Right lobe of liver (tissue), 6 donors: ENCODE measurements around the gene PTPRD. TPM values are rescaled to one million over a fixed set of nuclear protein-coding genes. Genes with fewer than 3 reads are reported as not detected.

Experiments
- ATAC-seq, 4 donors: fragments of 200-7000 bp; cut with Tn5 transposase; one replicate each; pipeline ENCODE4 v1.9.1; 2020; ENCODE audit warnings: mild to moderate bottlenecking in 4 of 4, moderate library complexity in 4 of 4
- DNase-seq, 3 donors: peaks; one replicate each; pipeline ENCODE4 v3.0.0-alpha.2; 2020
- H3K27ac ChIP-seq, 3 donors: fragments of 200-600 bp; one replicate each; pipeline ENCODE4 v1.8.0; 2022
- H3K27me3 ChIP-seq, 2 donors: fragments of 200-600 bp; one replicate each; pipeline ENCODE4 v1.8.0; 2022
- H3K36me3 ChIP-seq, 4 donors: fragments of 200-600 bp; sonication (generic) in 1 of 4; one replicate each; pipeline versions ENCODE4 v1.5.1 to v1.8.0; 2017 to 2022; ENCODE audit warnings: control low read depth in 1 of 4
- H3K4me1 ChIP-seq, 4 donors: fragments of 200-600 bp; sonication (generic) in 1 of 4; one replicate each; pipeline versions ENCODE4 v1.5.1 to v1.8.0; 2017 to 2022; ENCODE audit warnings: control low read depth in 1 of 4
- H3K4me3 ChIP-seq, 3 donors: fragments of 200-600 bp; one replicate each; pipeline ENCODE4 v1.8.0; 2022
- H3K9me3 ChIP-seq, 4 donors: fragments of 200-600 bp; sonication (generic) in 1 of 4; one replicate each; pipeline versions ENCODE4 v1.5.1 to v1.8.0; 2017 to 2022; ENCODE audit warnings: control low read depth in 1 of 4
- CTCF ChIP-seq, 4 donors: fragments of 200-600 bp in 3 of 4; fragments of 450-650 bp in 1 of 4; IDR thresholded peaks; one replicate each; pipeline versions ENCODE4 v1.5.1 to v1.8.0; 2016 to 2022; ENCODE audit warnings: antibody characterized with exemption in 4 of 4, mild to moderate bottlenecking in 2 of 4
- POLR2A ChIP-seq: fragments of 450-650 bp; IDR thresholded peaks from one replicate; pipeline ENCODE4 v1.6.1; 2017; ENCODE audit warnings: antibody characterized with exemption, mild to moderate bottlenecking
- WGBS: methylation state at CpG from one replicate; pipeline ENCODE4 v1.1.6; 2018; ENCODE audit warnings: low coverage, low lambda C conversion rate; ENCODE audit not compliant: insufficient coverage; ENCODE audit errors: missing lambda C conversion rate; 5-methylcytosine and 5-hydroxymethylcytosine counted together
- intact Hi-C, 2 donors: fragments of 100-400 bp; cut with DNase I; formaldehyde crosslinking; loops; one replicate each; pipeline versions ENCODE4 v1.11.2 to v1.14.1; 2022
- total RNA-seq, 6 experiments: library from RNA; depleted of rRNA in 2 of 6; stranded (reverse); fragments of >200 nt in 2 of 6; fragmentation: NEBNext Ultra II Directional in 3 of 6; extraction: Animal tissue kit (Norgen Biotek cat#: 25700) in 3 of 6; gene quantifications; one replicate each; pipeline versions ENCODE4 v1.1.0 to v1.2.4, GENCODE V29; 2016 to 2023
- donor health status: DM: no; HTN: yes; CAD: no.
- donor health status: DM: no; HTN: no; CAD: no.
- donor health status: DM: no; HTN: no; CAD: no.
- donor health status: DM: no; HTN: yes; CAD: no.
- donor health status: DM: no; HTN: yes; CAD: no.

Gene PTPRD
- total RNA-seq, 6 experiments from 2014 or later, result 5.4 to 29.8 (median 13.9) TPM

- H3K27me3 ChIP-seq, result no peaks in the 10 kb centered on the region
- H3K36me3 ChIP-seq, result no peaks in the 10 kb centered on the region
- intact Hi-C loops, result no loop called here
- TF ChIP-seq CTCF (IDR thresholded peaks at IDR 0.05) (no peak), POLR2A (no peak)
- ATAC-seq, result no peak
- no peak overlapping the region for H3K4me3 ChIP-seq
- no peak for DNase-seq
- no peaks in the 10 kb centered on the region for H3K9me3 ChIP-seq
- no peaks in the 10 kb centered on the region for H3K4me1 ChIP-seq
- no peak overlapping the region for H3K27ac ChIP-seq
- WGBS, result 73% methylated on average over 6 of the region's 6 CpGs
Measured at GRCh38 chr9:8401961-8402705, 2210.7 kb downstream of the PTPRD start.

- H3K27ac ChIP-seq, result no peak overlapping the region
- ATAC-seq, result no peak
- DNase-seq, result no peak
- no peaks in the 10 kb centered on the region for H3K36me3 ChIP-seq
- no peak for TF ChIP-seq POLR2A
- TF ChIP-seq CTCF (IDR thresholded peaks at IDR 0.05), result no peak
- H3K27me3 ChIP-seq, result no peaks in the 10 kb centered on the region
- H3K4me1 ChIP-seq, result no peaks in the 10 kb centered on the region
- H3K4me3 ChIP-seq, result no peak overlapping the region
- WGBS, result 53% methylated on average over 1 of the region's 1 CpG
- intact Hi-C loops, result no loop called here
- H3K9me3 ChIP-seq, result no peaks in the 10 kb centered on the region
Measured at GRCh38 chr9:8400378-8400777, 2212.4 kb downstream of the PTPRD start.

- peaks cover 0 to 8% (median 0%) of the 10 kb centered on the region in 4 donors for H3K4me1 ChIP-seq
- no peak overlapping the region for H3K4me3 ChIP-seq
- intact Hi-C loops, result no loop called here
- DNase-seq (no peak), ATAC-seq (no peak)
- H3K9me3 ChIP-seq, result no peaks in the 10 kb centered on the region
- 86% methylated on average over 3 of the region's 4 CpGs for WGBS
- no peaks in the 10 kb centered on the region for H3K27me3 ChIP-seq
- H3K36me3 ChIP-seq, result no peaks in the 10 kb centered on the region
- no peak for TF ChIP-seq CTCF (IDR thresholded peaks at IDR 0.05)
- TF ChIP-seq POLR2A, result no peak
- H3K27ac ChIP-seq, result no peak overlapping the region
Measured at GRCh38 chr9:8395022-8395421, 2217.8 kb downstream of the PTPRD start.

- Histone ChIP-seq H3K4me3 (no peak overlapping the region), H3K4me1 (peaks cover 0 to 8% (median 0%) of the 10 kb centered on the region in 4 donors), H3K9me3 (no peaks in the 10 kb centered on the region), H3K36me3 (no peaks in the 10 kb centered on the region), H3K27me3 (no peaks in the 10 kb centered on the region), H3K27ac (no peak overlapping the region)
- 20% methylated on average over 1 of the region's 1 CpG for WGBS
- ATAC-seq, result peak; percentile 57 to 80 (median 75)
- DNase-seq, result no peak
- TF ChIP-seq CTCF (IDR thresholded peaks at IDR 0.05), result no peak
- TF ChIP-seq POLR2A, result no peak
- intact Hi-C loops, result no loop called here
Measured at GRCh38 chr9:8394341-8394740, 2218.5 kb downstream of the PTPRD start.

GRCh38 chr9:8392866-8393265 is 2219.9 kb downstream of the PTPRD start:
- no peak overlapping the region for H3K27ac ChIP-seq
- no peaks in the 10 kb centered on the region for H3K27me3 ChIP-seq
- no peaks in the 10 kb centered on the region for H3K36me3 ChIP-seq
- DNase-seq (no peak), ATAC-seq (no peak)
- H3K9me3 ChIP-seq, result no peaks in the 10 kb centered on the region
- TF ChIP-seq CTCF (IDR thresholded peaks at IDR 0.05) (no peak), POLR2A (no peak)
- H3K4me1 ChIP-seq, result peaks cover 0 to 8% (median 0%) of the 10 kb centered on the region in 4 donors
- intact Hi-C loops, result no loop called here
- H3K4me3 ChIP-seq, result no peak overlapping the region
